HG02610 (cell line): Measurements from ENCODE around the gene LYRM4.
A peak's percentile ranks its signal among the peaks of the same experiment; 100 is the strongest.

ENCODE experiments used
- ATAC-seq: cut with Tn5 transposase; IDR thresholded peaks from one replicate; pipeline ENCODE4 v1.9.1; 2021; ENCODE audit warnings: mild to moderate bottlenecking, moderate library complexity; ENCODE audit not compliant: unreplicated experiment

Gene LYRM4

GRCh38 chr6:5260661-5261544, at the start of gene LYRM4, which contains the start of gene FARS2:
LYRM4 (minus strand) TSS chr6:5260950; CDS start chr6:5260733, 217 bp downstream.
FARS2 (plus strand) TSS chr6:5261513.
- ATAC-seq = peak; percentile 72

GRCh38 chr6:5308066-5308465, 47.3 kb upstream of the LYRM4 start:
- ATAC-seq = no peak

DNA sequence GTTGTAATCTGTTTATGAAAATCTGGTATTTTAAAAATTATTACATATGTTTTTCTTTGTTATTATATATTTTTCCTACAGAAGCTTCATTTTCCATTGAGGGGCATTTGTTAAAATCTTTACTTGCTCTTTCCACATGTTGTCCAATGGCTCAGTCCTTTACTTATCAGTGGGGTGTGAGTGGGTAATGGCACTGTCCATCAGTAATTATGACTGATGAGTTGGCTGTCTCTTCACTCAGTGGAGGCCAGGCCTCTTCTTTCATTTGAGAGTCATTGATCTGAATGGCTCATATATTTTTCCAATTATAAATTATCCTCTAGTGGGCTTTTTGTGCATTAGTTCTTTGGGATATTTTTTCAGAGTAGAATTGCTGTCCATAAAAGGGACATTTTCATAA, 46.3 kb upstream of the LYRM4 start:
- no peak for ATAC-seq

- ATAC-seq = no peak
Observed at GRCh38 chr6:5305968-5306626, 45.3 kb upstream of the LYRM4 start.

- ATAC-seq = no peak
Observed at GRCh38 chr6:5303682-5304081, 42.9 kb upstream of the LYRM4 start.

GRCh38 chr6:5302995-5303622, 42.4 kb upstream of the LYRM4 start:
- ATAC-seq = peak; percentile 63

DNA sequence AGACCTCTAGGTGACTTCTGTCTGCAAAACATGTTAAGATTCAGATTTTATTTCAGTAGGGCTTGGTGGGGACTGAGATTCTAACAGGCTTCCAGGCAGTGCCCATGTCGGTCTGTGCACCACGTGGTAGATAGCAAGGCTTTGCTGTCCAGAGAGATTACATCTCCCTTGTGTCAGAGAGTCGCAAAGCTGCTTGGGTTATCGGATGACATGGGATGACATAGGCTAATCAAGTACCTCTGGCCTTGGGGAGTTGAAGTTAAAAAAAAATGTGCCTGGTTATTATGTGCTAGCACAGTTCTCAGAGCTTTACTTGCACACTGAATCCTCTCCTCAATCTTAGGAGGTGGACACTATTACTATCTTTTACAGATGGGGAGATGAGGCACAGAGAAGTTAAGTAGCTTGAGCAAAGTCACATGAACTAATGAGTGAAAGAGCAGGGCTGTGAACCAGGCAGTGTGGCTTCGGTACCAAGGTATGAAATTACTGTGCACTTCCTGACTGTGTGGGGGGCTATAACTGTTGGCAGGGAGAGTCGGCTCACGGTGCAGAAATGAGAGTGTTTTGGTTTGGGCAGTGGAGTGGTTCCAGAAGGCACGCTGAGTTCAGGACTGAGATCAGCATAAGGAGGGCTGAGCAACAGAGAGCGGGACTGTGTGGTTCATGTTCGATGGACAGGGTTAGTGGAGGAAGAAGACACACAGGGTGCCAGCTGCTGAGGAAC, 41.6 kb upstream of the LYRM4 start:
- peak; percentile 94 for ATAC-seq

GRCh38 chr6:5300206-5300764, 39.5 kb upstream of the LYRM4 start:
- no peak for ATAC-seq

GRCh38 chr6:5295623-5296022, 34.9 kb upstream of the LYRM4 start:
- ATAC-seq = no peak

DNA sequence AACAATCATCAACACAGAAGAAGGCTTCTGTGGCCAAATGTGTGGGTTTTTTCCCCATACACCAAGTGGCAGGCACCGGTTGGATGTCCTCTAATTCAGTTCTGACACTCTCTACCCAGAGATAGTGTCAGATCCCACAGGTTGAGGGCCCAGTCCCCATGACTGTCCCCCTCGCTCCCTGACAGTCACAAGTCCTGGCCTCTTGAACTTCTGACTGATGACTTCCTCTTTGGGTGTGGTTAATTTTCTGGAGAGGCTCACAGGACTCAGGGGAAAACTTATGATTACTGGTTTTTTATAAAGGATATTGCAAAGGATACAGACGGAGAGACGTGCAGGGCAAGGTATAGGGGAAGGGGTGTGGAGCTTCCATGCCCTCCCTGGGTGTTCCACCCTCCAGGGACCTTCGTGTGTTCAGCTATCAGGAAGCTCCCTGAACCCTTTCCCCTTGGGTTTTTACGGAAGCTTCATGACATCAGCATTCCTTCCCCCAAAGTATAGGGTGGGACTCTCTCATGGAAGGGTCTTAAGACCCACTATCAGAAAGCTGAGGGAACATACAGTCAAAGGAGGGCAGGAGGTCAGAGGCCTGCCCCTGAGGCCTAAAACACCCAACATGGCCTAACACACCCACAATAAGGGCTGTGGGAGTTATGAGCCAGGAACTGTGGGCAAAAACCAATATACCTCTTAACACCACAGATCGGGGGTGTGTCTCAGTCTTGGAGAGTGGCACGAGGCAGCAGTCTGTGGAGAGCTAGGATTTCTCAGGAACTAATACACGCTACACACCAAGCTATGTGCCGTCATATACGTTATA, 33.9 kb upstream of the LYRM4 start:
- peak; percentile 40 for ATAC-seq

GRCh38 chr6:5293692-5294091, 32.9 kb upstream of the LYRM4 start:
- ATAC-seq = no peak

- no peak for ATAC-seq
Observed at GRCh38 chr6:5292154-5292553, 31.4 kb upstream of the LYRM4 start.

GRCh38 chr6:5290500-5290899, 29.8 kb upstream of the LYRM4 start:
- no peak for ATAC-seq

DNA sequence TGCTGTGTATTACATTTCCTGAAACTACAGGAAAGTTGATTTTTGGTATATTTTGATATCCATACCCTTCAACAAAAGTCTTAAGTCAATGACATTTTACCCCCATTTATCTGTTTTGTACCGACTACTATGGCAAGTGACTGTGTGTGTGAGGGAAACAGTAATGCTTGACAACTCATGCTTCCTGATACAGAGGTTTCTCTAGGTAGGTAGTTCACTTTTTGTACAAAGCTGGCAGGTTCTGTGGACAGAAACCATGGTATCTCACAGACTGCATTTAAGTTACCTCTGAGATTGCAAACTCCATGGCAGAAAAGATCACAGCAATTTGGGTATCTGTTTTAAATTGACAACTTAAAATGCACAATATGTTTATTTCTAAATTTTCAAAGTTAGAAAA, 29.3 kb upstream of the LYRM4 start:
- ATAC-seq = no peak

DNA sequence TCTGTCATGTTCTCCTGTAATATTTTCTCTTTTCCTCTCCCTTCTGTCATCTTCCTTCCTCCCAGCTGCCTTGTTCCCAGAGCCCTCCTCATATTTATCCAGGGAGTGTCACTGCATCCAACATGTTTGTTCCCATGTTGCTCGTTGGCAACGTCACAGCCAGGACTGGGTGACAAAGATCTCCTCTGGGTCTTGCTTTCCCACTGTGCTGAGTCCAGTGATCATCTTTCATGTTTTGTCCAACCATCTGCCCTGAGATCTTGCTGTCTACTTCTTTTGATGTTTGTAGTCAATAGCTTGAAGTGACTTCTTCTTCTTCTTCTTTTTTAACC, 27.2 kb upstream of the LYRM4 start:
- no peak for ATAC-seq

DNA sequence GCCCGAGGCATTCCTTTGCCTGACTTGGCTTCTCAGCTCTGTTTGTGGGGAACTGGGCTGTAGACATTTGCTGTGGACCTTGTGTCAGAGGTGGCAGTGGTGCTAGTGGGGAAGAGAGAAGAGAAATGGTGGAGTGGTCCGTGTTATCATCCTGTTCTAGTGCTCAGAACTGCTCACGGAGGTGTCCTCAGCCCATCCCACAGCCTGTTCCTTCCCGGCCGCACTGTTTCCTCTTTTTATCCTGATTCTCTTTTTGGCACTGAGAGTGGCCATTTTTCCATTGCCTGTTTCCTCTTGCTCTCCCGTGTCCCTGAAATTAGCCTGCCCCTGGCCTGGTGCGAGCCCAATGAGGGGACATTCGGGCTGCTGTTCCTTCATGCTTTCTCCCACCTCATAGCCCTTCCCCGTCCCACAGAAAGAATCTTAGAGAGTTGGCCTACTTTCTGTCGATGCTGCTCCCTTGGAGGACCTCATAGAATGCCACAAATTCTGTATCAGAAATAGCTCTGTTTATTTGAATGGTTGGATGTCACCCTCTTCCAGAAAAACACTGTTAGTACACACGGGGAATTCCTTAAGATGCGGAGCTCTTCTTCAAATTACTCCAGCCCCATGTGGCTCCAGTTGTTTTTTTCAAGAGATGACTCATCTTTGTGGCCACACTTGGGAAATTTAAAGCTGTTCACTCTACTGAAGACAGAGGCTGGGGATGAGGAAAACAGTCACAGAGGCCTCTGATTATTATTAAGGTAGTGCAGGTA, 26.6 kb upstream of the LYRM4 start:
- no peak for ATAC-seq

GRCh38 chr6:5286780-5287179, 26.0 kb upstream of the LYRM4 start:
- ATAC-seq = no peak

- no peak for ATAC-seq
Observed at GRCh38 chr6:5285526-5285925, 24.8 kb upstream of the LYRM4 start.

DNA sequence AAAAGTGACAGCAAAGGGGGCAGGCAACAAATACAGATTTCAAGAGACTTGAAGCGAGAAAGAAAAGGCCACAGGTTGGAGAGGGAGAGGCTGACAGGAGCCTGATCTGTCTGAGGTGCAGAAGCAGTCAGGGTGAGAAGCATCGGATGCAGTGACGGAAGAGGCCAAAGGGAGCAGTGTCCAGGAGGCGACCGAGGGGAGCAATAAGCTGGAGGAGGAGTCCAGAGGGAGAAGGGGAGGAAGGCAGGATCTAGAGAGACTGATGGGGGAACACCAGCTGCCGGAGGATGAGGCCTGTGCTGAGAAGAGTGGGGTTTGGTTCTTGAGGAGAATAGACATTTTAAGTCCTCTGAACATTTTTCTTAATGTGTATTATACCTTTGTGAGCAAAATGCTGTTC, 24.3 kb upstream of the LYRM4 start:
- ATAC-seq = no peak
